ENCODE data around the gene SCAMP2.

DNA sequence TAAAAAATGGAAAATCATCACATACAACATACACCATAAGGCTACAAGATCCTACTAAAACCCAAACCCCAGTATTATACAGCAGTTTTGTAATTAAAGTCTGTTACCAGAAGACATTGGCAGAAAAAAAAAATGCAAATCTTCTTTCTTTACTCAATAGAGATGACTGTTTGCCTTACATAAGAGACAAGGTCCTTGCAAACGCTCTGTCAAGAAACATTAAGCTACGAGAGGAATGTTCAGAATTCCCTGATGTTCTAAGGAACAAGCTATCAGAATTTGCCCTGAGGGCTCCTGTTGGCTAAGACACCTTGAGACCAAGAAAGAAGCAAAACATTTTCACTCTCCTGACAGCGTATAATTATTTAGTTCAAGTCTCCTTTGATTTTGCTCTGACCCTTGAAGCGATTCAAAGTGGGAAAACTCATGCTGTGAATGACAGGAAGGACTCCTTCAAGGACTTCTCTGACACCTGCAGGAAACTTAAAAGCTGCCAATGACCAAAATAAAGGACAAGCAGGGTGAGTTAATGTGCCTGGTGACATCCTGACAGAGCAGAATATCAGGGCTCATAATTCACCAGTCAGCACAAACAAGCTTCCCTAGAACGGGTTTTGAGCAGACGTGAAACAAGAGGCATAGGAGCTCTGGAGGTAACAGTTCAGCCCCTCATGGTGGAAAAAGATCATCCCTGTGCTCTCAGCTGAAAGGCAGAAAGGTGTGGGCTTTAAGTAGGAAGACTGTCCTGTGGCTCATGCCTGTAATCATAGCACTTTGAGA is 2.5 kb downstream of the SCAMP2 start:
- TF ChIP-seq, protein P1, sequence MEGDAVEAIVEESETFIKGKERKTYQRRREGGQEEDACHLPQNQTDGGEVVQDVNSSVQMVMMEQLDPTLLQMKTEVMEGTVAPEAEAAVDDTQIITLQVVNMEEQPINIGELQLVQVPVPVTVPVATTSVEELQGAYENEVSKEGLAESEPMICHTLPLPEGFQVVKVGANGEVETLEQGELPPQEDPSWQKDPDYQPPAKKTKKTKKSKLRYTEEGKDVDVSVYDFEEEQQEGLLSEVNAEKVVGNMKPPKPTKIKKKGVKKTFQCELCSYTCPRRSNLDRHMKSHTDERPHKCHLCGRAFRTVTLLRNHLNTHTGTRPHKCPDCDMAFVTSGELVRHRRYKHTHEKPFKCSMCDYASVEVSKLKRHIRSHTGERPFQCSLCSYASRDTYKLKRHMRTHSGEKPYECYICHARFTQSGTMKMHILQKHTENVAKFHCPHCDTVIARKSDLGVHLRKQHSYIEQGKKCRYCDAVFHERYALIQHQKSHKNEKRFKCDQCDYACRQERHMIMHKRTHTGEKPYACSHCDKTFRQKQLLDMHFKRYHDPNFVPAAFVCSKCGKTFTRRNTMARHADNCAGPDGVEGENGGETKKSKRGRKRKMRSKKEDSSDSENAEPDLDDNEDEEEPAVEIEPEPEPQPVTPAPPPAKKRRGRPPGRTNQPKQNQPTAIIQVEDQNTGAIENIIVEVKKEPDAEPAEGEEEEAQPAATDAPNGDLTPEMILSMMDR (IDR thresholded peaks at IDR 0.05): no peak
- TF ChIP-seq POLR2A (IDR thresholded peaks at IDR 0.05): no peak
